GM19193 (cell line): Measurements from ENCODE around the gene CNNM4.

Experiments
- POLR2A ChIP-seq: IDR thresholded peaks from 4 replicates; pipeline ENCODE4 v1.6.1; 2011; ENCODE audit not compliant: insufficient read depth, insufficient read length; ENCODE audit errors: extremely low read depth

CNNM4 gene

DNA sequence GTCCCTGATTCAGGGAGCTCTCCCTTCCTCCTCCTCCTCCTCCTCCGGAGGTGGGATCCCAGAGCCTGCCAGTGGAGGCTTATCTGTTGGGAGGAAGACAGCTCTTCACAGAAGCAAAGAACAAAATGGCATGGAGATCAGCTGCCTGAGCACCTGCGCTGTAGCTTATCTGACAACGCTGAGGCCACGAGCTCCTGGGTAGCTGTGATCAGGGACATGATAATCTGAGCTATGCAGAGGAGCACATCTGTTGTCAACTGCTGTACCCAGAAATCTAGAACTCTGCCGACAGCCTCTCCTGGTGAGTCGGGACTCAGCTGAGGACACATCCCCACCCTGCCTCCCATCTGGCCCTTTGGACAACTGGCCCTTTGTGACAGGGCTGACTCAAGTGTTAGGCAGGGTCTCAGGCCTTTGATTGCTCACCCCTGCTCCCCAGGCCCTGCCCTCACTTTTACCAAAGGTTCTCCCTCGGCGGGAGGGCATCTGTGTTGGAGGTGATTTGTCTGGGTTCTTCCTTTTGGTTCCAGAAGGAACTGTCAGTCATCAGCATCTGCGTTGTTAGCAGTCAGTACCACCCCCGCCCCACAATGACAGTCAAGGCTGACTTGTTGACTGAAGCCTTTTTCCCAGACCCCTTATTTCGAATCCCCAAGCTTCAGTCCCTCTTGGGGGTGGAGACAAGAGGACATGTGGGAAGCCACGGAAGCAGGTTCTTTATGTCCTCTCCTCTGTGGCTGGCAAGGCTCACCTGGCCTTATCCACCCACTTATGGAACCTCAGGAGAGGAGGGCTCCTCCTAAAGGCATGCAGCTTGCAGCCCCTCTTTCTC is 49.5 kb downstream of the CNNM4 start:
- TF ChIP-seq POLR2A: no peak

DNA sequence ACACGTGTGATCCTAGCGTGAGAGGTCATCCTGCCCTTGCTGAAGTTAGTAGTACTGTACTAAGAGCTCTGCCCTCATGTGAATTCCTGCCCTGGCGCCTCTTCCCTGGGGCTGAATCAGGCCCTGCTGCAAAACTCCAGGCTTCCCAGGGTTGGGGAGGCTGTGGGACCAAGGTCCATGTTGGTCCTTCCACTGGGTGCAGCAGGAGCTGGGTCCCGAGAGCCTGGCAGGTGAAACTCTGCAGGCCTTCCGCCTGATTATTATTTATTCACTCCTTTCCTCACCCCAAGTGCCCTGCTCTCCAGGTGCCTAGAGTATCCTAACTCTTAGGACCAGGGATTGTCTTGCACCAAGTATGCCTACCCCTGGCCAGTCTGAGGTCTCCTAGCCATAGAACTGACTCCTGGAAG is 50.1 kb downstream of the CNNM4 start:
- no peak for TF ChIP-seq POLR2A

DNA sequence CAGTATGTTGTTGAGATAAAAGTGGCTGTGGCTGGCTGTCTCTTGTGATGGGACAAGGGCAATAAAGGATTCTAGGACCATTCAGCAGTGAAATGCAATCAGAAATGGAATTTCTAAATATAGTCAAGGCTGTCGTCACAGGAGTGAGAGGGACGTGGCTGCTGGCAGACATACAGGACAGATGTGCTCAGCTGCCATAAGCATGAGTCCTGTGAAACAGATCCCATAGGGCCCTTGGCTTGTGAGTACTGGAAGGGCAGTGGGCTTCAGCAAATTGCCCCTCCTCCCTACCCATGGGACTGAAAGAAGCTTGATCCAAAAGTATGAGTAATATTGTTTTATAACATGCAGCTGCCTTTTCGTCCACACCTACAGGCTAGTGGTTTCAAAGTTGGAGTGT is 51.2 kb downstream of the CNNM4 start:
- no peak for TF ChIP-seq POLR2A

DNA sequence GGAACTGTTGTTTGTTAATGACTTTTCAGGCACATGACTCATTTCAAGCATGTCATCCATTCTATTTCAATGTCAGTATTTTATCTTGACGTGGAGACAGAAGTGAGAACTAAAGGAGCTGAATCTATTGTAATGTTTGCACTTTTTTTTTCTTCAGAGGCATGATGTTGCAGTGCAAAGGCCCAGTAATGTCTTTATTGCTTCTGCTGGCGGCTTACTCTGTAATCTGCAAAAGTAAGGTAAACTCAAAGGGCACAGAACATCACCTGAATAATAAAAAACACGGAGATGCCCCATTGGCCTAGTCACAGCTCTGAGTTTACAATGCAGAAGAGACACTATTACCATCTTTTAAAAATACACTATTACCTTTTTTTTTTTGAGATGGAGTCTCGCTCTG is 53.0 kb downstream of the CNNM4 start:
- no peak for TF ChIP-seq POLR2A

- no peak for TF ChIP-seq POLR2A
Observed at GRCh38 chr2:96815326-96816126, 54.8 kb downstream of the CNNM4 start.

- peak; percentile 71 for TF ChIP-seq POLR2A
Observed at GRCh38 chr2:96816127-96816835, 55.6 kb downstream of the CNNM4 start, which contains the start of gene CNNM3. TSS of gene CNNM3 (plus strand) at chr2:96816268. CDS start at chr2:96816278, 10 bp downstream.

DNA sequence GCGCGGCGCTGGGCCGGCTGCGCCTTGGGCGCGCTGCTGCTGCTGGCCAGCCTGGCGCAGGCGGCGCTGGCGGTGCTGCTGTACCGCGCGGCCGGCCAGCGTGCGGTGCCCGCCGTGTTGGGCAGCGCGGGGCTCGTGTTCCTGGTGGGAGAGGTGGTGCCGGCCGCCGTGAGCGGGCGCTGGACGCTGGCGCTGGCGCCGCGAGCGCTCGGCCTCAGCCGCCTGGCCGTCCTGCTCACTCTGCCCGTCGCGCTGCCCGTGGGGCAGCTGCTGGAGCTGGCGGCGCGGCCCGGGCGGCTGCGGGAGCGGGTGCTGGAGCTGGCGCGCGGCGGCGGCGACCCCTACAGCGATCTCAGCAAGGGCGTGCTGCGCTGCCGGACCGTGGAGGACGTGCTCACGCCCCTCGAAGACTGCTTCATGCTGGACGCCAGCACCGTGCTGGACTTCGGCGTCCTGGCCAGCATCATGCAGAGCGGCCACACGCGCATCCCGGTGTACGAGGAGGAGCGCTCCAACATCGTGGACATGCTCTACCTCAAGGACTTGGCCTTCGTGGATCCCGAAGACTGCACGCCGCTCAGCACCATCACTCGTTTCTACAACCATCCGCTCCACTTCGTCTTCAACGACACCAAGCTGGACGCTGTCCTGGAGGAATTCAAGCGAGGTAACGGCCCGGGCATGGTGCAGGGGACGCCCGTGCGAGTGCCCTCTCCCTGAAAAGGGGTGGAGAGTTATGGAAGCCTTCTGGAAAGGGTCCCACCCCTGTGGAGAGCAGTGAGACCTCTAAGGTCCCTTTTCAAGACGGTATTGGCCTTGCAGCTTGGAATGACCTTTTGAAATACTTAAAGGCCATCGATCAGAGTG is 56.4 kb downstream of the CNNM4 start:
- TF ChIP-seq POLR2A: no peak

DNA sequence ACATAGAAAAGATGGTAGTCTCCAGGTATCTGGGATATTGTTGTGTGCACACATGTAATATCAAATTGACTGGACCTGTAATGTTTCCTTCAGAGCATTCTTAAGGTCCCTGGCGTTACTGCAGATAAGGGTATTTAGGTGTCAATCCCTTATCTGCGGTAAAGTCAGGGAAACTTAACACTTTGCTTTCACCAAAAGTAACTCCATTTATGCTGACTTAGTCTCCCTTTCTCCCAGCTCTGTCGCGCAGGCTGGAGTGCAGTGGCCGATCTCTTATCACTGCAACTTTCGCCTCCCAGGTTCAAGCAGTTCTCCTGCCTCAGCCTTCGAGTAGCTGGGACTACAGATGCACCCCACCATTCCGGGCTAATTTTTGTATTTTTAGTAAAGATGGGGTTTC is 57.2 kb downstream of the CNNM4 start:
- no peak for TF ChIP-seq POLR2A

- no peak for TF ChIP-seq POLR2A
Observed at GRCh38 chr2:96819128-96819875, 58.6 kb downstream of the CNNM4 start.

- no peak for TF ChIP-seq POLR2A
Observed at GRCh38 chr2:96819876-96820511, 59.3 kb downstream of the CNNM4 start.

DNA sequence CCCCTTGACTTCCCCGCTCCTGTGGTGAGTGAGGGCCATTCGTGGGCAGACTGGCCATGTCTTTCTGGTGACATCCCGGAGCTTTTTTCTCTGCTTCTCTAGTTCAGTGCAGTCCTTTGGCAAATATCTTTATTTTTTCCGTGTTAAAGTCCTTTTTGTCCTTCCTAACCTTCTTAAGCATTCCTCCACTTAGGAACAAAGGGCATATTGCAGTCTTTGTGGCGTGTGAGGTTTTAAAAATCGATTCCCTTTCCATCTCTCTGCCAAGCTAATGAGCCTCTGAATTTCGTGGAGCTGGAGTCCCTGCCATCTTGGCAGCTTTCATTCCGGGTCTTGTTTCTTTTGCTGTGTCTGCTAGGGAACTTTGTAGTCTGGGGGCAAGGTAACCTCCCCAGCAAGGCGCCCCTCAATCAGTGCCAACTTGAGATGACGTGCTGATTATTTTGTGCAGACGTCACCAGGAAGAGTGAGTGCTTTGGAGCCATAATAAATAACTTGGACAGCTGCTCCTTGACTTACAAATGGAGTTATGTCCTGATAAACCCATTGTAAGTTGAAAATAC is 60.5 kb downstream of the CNNM4 start:
- TF ChIP-seq POLR2A: no peak

DNA sequence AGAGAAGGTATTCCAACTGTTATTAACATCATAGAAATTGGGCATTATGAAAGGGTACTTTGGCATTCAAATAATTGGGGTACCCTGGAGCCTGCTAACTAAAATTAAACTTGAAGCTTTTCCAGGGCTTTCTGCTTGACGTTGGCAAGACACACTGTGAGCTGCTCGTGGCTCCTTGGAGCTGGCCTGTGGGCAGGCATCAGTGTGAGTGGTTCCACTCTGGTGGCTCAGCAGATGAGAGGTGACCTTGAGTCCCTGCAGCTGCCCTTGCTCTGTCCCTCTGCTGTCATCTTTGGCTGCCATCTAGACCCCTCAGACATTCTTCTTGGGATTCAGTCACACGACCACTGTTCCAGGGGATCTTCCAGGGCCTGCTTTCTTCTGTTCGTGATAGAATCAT is 62.1 kb downstream of the CNNM4 start:
- no peak for TF ChIP-seq POLR2A

- no peak for TF ChIP-seq POLR2A
Observed at GRCh38 chr2:96823198-96823597, 62.5 kb downstream of the CNNM4 start.
